Panc1 (cell line): Measurements from ENCODE around the gene RBFOX1. TPM values are rescaled to one million over a fixed set of nuclear protein-coding genes. Genes with fewer than 3 reads are reported as not detected.

Source experiments
- ATAC-seq: fragments of 200-7000 bp; cut with Tn5 transposase; 2 replicates; pipeline ENCODE4 v1.9.1; 2020; ENCODE audit warnings: mild to moderate bottlenecking, moderate library complexity
- BruUV-seq: library from RNA; stranded (reverse); fragments of 400-500 nt; replicated peaks from 2 replicates; lab custom pipeline; 2021; lab: Mats Ljungman, UMichigan
- CTCF ChIA-PET: fragments of 300-600 bp; sonication (Branson Sonifier 250); formaldehyde crosslinking; loops from one replicate; lab custom pipeline; 2022; ENCODE audit warnings: antibody characterized with exemption; lab: Charles Lee
- POLR2A ChIA-PET: fragments of 300-600 bp; sonication (Branson Sonifier 250); formaldehyde crosslinking; loops from one replicate; lab custom pipeline; 2022; ENCODE audit warnings: antibody characterized with exemption; lab: Charles Lee
- DNase-seq: peaks from one replicate; pipeline ENCODE4 v3.0.0-alpha.2; 2010; ENCODE audit warnings: low read depth, low spot score
- H3K27ac ChIP-seq: 2 replicates; pipeline ENCODE4 v1.5.1; 2011; ENCODE audit warnings: mild to moderate bottlenecking, low read length, inconsistent platforms
- H3K27me3 ChIP-seq: fragments of 200-500 bp; sonication (Bioruptor generic); 2 replicates; pipeline ENCODE4 v1.6.0; 2014; ENCODE audit warnings: low read length, inconsistent platforms; ENCODE audit not compliant: control insufficient read depth, insufficient read depth
- H3K36me3 ChIP-seq: fragments of 200-500 bp; sonication (Bioruptor generic); 2 replicates; pipeline ENCODE4 v1.5.1; 2014; ENCODE audit warnings: inconsistent platforms, mild to moderate bottlenecking, low read length, moderate library complexity; ENCODE audit not compliant: control insufficient read depth, insufficient read depth
- H3K4me1 ChIP-seq: 2 replicates; pipeline ENCODE4 v1.5.1; 2011; ENCODE audit warnings: inconsistent platforms, mild to moderate bottlenecking, low read length, moderate library complexity; ENCODE audit not compliant: control insufficient read depth, insufficient read depth
- H3K4me3 ChIP-seq, 2 experiments: 2 replicates each; pipeline ENCODE4 v1.5.1; 2011 to 2012; ENCODE audit warnings: low read depth in 2 of 2, low read length in 2 of 2, mild to moderate bottlenecking in 2 of 2, inconsistent platforms in 1 of 2, moderate library complexity in 1 of 2
- H3K9me3 ChIP-seq: fragments of 200-500 bp; sonication (Bioruptor generic); 2 replicates; pipeline ENCODE4 v1.5.1; 2014; ENCODE audit warnings: low read depth, mild to moderate bottlenecking, inconsistent platforms, low read length, moderate library complexity; ENCODE audit not compliant: control insufficient read depth, insufficient read depth
- POLR2AphosphoS5 ChIP-seq: IDR thresholded peaks from 2 replicates; pipeline ENCODE4 v1.6.1; 2012; ENCODE audit warnings: mild to moderate bottlenecking, low read depth, low read length, moderate library complexity
- REST ChIP-seq, 2 experiments: IDR thresholded peaks; 2 replicates each; pipeline ENCODE4 v1.6.1; 2011 to 2012; ENCODE audit warnings: low read depth in 2 of 2, control low read depth in 1 of 2, low read length in 1 of 2, mild to moderate bottlenecking in 1 of 2, moderate library complexity in 1 of 2; ENCODE audit not compliant: insufficient read depth in 1 of 2
- SIN3A ChIP-seq: IDR thresholded peaks from 2 replicates; pipeline ENCODE4 v1.6.1; 2012; ENCODE audit warnings: low read depth, mild to moderate bottlenecking, low read length, moderate library complexity, borderline replicate concordance; ENCODE audit not compliant: insufficient read depth
- TCF7L2 ChIP-seq: IDR thresholded peaks from 2 replicates; pipeline ENCODE4 v1.6.1; 2011; ENCODE audit warnings: mild to moderate bottlenecking, low read depth, low read length, inconsistent platforms
- in situ Hi-C: cut with HindIII; loops from 2 replicates; pipeline ENCODE4 v1.10.0; 2016; ENCODE audit warnings: low sequenced_read_pairs, low pct_unique_long_range_greater_than_20kb
- intact Hi-C: fragments of 100-400 bp; cut with micrococcal nuclease; formaldehyde crosslinking; loops from one replicate; pipeline ENCODE4 v1.10.0; 2022; ENCODE audit not compliant: unreplicated experiment
- total RNA-seq: library from RNA; stranded (reverse); gene quantifications from one replicate; pipeline ENCODE4 v1.2.1, GENCODE V29; 2021; ENCODE audit not compliant: unreplicated experiment
- TF ChIP-seq, protein P1 (sequence below): fragments of 450-650 bp; IDR thresholded peaks from 2 replicates; pipeline ENCODE4 v1.5.1; 2017; ENCODE audit warnings: mild to moderate bottlenecking

Gene RBFOX1
- total RNA-seq, 1 experiment from 2014 or later = not detected

- intact Hi-C loops = no loop called here
- no TSS peak for BruUV-seq
- no peak for ATAC-seq
- no peak for TF ChIP-seq REST (IDR thresholded peaks at IDR 0.05; ENCODE audit: insufficient read depth in 1 of 2, low read depth in 2 of 2, low read length in 1 of 2)
- TF ChIP-seq POLR2AphosphoS5 = no peak
- TF ChIP-seq SIN3A = no peak
- TF ChIP-seq, protein P1, sequence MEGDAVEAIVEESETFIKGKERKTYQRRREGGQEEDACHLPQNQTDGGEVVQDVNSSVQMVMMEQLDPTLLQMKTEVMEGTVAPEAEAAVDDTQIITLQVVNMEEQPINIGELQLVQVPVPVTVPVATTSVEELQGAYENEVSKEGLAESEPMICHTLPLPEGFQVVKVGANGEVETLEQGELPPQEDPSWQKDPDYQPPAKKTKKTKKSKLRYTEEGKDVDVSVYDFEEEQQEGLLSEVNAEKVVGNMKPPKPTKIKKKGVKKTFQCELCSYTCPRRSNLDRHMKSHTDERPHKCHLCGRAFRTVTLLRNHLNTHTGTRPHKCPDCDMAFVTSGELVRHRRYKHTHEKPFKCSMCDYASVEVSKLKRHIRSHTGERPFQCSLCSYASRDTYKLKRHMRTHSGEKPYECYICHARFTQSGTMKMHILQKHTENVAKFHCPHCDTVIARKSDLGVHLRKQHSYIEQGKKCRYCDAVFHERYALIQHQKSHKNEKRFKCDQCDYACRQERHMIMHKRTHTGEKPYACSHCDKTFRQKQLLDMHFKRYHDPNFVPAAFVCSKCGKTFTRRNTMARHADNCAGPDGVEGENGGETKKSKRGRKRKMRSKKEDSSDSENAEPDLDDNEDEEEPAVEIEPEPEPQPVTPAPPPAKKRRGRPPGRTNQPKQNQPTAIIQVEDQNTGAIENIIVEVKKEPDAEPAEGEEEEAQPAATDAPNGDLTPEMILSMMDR = no peak
- no peak for TF ChIP-seq TCF7L2
- ChIA-PET POLR2A (no interaction called here), CTCF (no interaction called here)
- Histone ChIP-seq H3K4me1 (no peaks in the 10 kb centered on the region), H3K27me3 (peaks cover 2% of the 10 kb centered on the region; the same call in 1 of the 2 replicates), H3K9me3 (no peaks in the 10 kb centered on the region), H3K27ac (no peak overlapping the region), H3K36me3 (no peaks in the 10 kb centered on the region), H3K4me3 (no peak overlapping the region)
- in situ Hi-C loops = no loop called here
- DNase-seq = no peak
Measured at GRCh38 chr16:7426161-7426560, 93.5 kb downstream of the RBFOX1 start.

DNA sequence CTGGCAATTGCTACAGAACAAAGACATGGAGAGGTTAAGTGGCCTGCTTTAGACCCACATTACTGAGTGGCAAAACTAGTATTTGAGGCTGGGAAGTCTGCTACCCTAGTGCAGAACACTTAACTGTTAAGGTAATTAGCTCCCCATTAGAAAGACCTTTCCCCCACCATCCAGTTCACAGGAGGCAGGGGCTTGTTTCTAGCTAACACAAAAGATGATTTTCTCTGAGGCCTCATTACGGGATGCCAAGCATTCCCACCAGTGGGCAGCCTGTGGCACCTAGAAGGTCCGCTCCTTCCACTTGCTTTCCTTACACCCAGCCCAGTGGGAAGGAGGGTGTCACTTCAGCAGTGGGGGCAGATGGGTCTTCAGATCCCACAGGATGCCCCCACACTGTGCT lies 99.1 kb downstream of the RBFOX1 start:
- Histone ChIP-seq H3K27ac (no peak overlapping the region), H3K36me3 (no peaks in the 10 kb centered on the region), H3K4me1 (no peaks in the 10 kb centered on the region), H3K27me3 (no peaks in the 10 kb centered on the region), H3K4me3 (no peak overlapping the region), H3K9me3 (no peaks in the 10 kb centered on the region)
- DNase-seq = no peak
- POLR2A ChIA-PET = no interaction called here
- no peak for ATAC-seq
- in situ Hi-C loops = no loop called here
- intact Hi-C loops = no loop called here
- no TSS peak for BruUV-seq
- CTCF ChIA-PET = no interaction called here
- TF ChIP-seq, protein P1 = no peak
- TF ChIP-seq REST (IDR thresholded peaks at IDR 0.05; ENCODE audit: insufficient read depth in 1 of 2, low read depth in 2 of 2, low read length in 1 of 2) (no peak), POLR2AphosphoS5 (no peak), SIN3A (no peak), TCF7L2 (no peak)
